ENCODE results near the gene GPR150.
A peak's percentile ranks its signal among the peaks of the same experiment; 100 is the strongest.

GPR150 gene

GRCh38 chr5:95652849-95653248 lies 33.0 kb downstream of the GPR150 start:
- no peak for DNase-seq (ENCODE audit: low read depth)

- no peak for DNase-seq (ENCODE audit: low read depth)
Observed at GRCh38 chr5:95654196-95654595, 34.3 kb downstream of the GPR150 start.

- DNase-seq (ENCODE audit: low read depth), result no peak
Observed at GRCh38 chr5:95655575-95655974, 35.7 kb downstream of the GPR150 start.

- no peak for DNase-seq (ENCODE audit: low read depth)
Observed at GRCh38 chr5:95660060-95660459, 40.2 kb downstream of the GPR150 start.

- no peak for DNase-seq (ENCODE audit: low read depth)
Observed at GRCh38 chr5:95662946-95663345, 43.1 kb downstream of the GPR150 start.

- no peak for DNase-seq (ENCODE audit: low read depth)
Observed at GRCh38 chr5:95664204-95664786, 44.4 kb downstream of the GPR150 start.

- no peak for DNase-seq (ENCODE audit: low read depth)
Observed at GRCh38 chr5:95667061-95667618, 47.3 kb downstream of the GPR150 start.

GRCh38 chr5:95667678-95668077 lies 47.8 kb downstream of the GPR150 start:
- no peak for DNase-seq (ENCODE audit: low read depth)

- DNase-seq (ENCODE audit: low read depth), result no peak
Observed at GRCh38 chr5:95668216-95668615, 48.3 kb downstream of the GPR150 start.

GRCh38 chr5:95668728-95669127 lies 48.8 kb downstream of the GPR150 start:
- DNase-seq (ENCODE audit: low read depth), result no peak

GRCh38 chr5:95669540-95669939 lies 49.7 kb downstream of the GPR150 start:
- peak; percentile 21 for DNase-seq (ENCODE audit: low read depth)

GRCh38 chr5:95669985-95670384 lies 50.1 kb downstream of the GPR150 start:
- no peak for DNase-seq (ENCODE audit: low read depth)

- DNase-seq (ENCODE audit: low read depth), result no peak
Observed at GRCh38 chr5:95670568-95670967, 50.7 kb downstream of the GPR150 start.
